B cell (primary cell): ENCODE data around the gene UBE2U.

Experiments used
- EZH2 ChIP-seq: IDR thresholded peaks from 2 replicates; pipeline ENCODE4 v1.6.1; 2012; ENCODE audit warnings: borderline replicate concordance, low read depth, mild to moderate bottlenecking, moderate library complexity, low read length; ENCODE audit not compliant: insufficient read depth, poor library complexity, severe bottlenecking
- TF ChIP-seq, protein P1 (sequence below): fragments of 200-600 bp; IDR thresholded peaks from one replicate; pipeline ENCODE4 v1.8.0; 2022; ENCODE audit warnings: antibody characterized with exemption, mild to moderate bottlenecking

- TF ChIP-seq, protein P1, sequence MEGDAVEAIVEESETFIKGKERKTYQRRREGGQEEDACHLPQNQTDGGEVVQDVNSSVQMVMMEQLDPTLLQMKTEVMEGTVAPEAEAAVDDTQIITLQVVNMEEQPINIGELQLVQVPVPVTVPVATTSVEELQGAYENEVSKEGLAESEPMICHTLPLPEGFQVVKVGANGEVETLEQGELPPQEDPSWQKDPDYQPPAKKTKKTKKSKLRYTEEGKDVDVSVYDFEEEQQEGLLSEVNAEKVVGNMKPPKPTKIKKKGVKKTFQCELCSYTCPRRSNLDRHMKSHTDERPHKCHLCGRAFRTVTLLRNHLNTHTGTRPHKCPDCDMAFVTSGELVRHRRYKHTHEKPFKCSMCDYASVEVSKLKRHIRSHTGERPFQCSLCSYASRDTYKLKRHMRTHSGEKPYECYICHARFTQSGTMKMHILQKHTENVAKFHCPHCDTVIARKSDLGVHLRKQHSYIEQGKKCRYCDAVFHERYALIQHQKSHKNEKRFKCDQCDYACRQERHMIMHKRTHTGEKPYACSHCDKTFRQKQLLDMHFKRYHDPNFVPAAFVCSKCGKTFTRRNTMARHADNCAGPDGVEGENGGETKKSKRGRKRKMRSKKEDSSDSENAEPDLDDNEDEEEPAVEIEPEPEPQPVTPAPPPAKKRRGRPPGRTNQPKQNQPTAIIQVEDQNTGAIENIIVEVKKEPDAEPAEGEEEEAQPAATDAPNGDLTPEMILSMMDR: no peak
- TF ChIP-seq EZH2: no peak
These were observed 91.7 kb downstream of the UBE2U start for GRCh38 chr1:64295136-64295535.
